AG04449 (cell line): ENCODE results near the gene LGR5.

Experiments
- CTCF ChIA-PET: fragments of 350-600 bp; formaldehyde crosslinking; extraction: SDS; loops from one replicate; lab custom pipeline; 2021; ENCODE audit warnings: antibody characterized with exemption; lab: Yijun Ruan, JAX
- POLR2A ChIA-PET: fragments of 400-600, 350-600 bp; formaldehyde crosslinking; extraction: SDS; loops from one replicate; lab custom pipeline; 2020; ENCODE audit warnings: antibody characterized with exemption, inconsistent platforms; lab: Yijun Ruan, JAX
- DNase-seq: peaks from one replicate; pipeline ENCODE4 v3.0.0-alpha.2; 2010; ENCODE audit warnings: low read depth, low spot score
- H3K4me3 ChIP-seq: 2 replicates; pipeline ENCODE4 v1.5.1; 2011; ENCODE audit warnings: low read depth, mild to moderate bottlenecking, control low read depth, low read length
- TF ChIP-seq, protein P1 (sequence below): IDR thresholded peaks from one replicate; pipeline ENCODE4 v1.5.1; 2011; ENCODE audit warnings: mild to moderate bottlenecking, moderate library complexity, low read length, control low read depth, inconsistent platforms; ENCODE audit not compliant: insufficient read depth; ENCODE audit errors: missing control alignments

Gene LGR5

DNA sequence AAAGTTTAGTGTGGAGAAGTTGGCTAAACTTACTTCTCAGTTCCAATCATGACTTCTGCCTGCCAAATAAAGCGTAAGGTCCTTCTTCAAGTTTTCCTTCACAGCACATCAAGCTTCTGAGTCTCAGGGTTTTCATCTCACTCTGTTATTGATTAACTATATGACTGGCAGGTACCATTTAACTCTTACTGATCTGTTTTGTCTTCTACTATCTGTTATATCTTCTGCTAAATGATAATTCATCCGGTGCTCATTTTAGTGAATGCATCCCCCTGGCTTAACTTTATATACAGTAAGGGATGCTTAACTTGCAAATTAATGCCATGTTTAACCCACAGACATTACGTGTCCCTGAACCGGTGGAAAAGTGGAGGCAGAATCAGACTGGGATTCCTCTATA lies 20.7 kb downstream of the LGR5 start:
- TF ChIP-seq, protein P1, sequence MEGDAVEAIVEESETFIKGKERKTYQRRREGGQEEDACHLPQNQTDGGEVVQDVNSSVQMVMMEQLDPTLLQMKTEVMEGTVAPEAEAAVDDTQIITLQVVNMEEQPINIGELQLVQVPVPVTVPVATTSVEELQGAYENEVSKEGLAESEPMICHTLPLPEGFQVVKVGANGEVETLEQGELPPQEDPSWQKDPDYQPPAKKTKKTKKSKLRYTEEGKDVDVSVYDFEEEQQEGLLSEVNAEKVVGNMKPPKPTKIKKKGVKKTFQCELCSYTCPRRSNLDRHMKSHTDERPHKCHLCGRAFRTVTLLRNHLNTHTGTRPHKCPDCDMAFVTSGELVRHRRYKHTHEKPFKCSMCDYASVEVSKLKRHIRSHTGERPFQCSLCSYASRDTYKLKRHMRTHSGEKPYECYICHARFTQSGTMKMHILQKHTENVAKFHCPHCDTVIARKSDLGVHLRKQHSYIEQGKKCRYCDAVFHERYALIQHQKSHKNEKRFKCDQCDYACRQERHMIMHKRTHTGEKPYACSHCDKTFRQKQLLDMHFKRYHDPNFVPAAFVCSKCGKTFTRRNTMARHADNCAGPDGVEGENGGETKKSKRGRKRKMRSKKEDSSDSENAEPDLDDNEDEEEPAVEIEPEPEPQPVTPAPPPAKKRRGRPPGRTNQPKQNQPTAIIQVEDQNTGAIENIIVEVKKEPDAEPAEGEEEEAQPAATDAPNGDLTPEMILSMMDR = no peak
- ChIA-PET CTCF (no interaction called here), POLR2A (no interaction called here)
- no peak overlapping the region for H3K4me3 ChIP-seq
- DNase-seq = no peak

GRCh38 chr12:71460850-71461609 lies 21.4 kb downstream of the LGR5 start:
- ChIA-PET CTCF (interaction anchor here (0.7 kb wide), 1 partner anchor 12 kb away, joined by 3 read pairs; no protein-coding TSS in a partner anchor), POLR2A (no interaction called here)
- TF ChIP-seq, protein P1 = no peak
- DNase-seq = no peak
- H3K4me3 ChIP-seq = no peak overlapping the region

GRCh38 chr12:71461787-71462328 lies 22.3 kb downstream of the LGR5 start:
- ChIA-PET POLR2A (no interaction called here), CTCF (interaction anchor here (0.6 to 1.0 kb wide), 3 partner anchors 8 to 245 kb away, joined by 3 read pairs; no protein-coding TSS in a partner anchor)
- TF ChIP-seq, protein P1 = no peak

DNA sequence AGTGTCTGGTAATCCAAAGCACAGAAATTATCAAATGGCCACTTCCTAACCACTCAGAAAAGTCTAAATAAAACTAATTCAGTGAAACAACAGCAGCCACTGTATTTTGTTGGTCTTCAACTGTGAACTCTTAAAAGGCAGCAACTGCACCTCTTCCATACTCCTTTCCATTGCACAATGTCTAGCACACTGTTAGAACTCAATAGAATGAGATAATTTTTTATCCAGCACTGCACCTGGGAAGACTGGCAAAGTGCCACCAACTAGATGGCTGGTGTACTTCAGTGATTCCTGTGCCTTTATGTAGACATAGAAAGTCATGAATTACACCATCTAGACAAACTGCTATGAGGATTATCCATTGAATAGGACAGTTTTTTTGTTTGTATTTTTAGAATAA lies 26.2 kb downstream of the LGR5 start:
- H3K4me3 ChIP-seq = no peak overlapping the region
- ChIA-PET CTCF (no interaction called here), POLR2A (no interaction called here)
- TF ChIP-seq, protein P1 = no peak
- no peak for DNase-seq

More at GRCh38 chr12:71461787-71462328, 22.3 kb downstream of the LGR5 start:
- DNase-seq = no peak
- H3K4me3 ChIP-seq = no peak overlapping the region

- TF ChIP-seq, protein P1 = no peak
- ChIA-PET POLR2A (no interaction called here), CTCF (no interaction called here)
- DNase-seq = no peak
- no peak overlapping the region for H3K4me3 ChIP-seq
Measured at GRCh38 chr12:71469258-71469750, 29.7 kb downstream of the LGR5 start.

GRCh38 chr12:71472441-71472911 lies 32.9 kb downstream of the LGR5 start:
- ChIA-PET CTCF (interaction anchor here (1.4 kb wide), 1 partner anchor 57 kb away, joined by 3 read pairs; no protein-coding TSS in a partner anchor), POLR2A (no interaction called here)
- H3K4me3 ChIP-seq = no peak overlapping the region
- TF ChIP-seq, protein P1 = no peak
- no peak for DNase-seq
